Mesenteric fat pad (tissue), 1 donor: ENCODE measurements around the gene CKAP2L. TPM values are rescaled to one million over a fixed set of nuclear protein-coding genes. Genes with fewer than 3 reads are reported as not detected.

Experiments
- total RNA-seq: library from RNA; stranded (reverse); fragmentation: NEBNext Ultra II Directional; extraction: Animal tissue kit (Norgen Biotek cat#: 25700); gene quantifications from one replicate; pipeline ENCODE4 v1.2.1, GENCODE V29; 2021
- donor health status: DM: yes; HTN: yes; CAD: no.

CKAP2L gene
- total RNA-seq, 1 donor from 2014 or later: not detected

Other genes with a start within 250 kb of the CKAP2L start
- 20.3 TPM for gene POLR1B, start 222.1 kb downstream of the CKAP2L start, total RNA-seq
- gene CHCHD5, start 180.0 kb downstream of the CKAP2L start, total RNA-seq: 21.0 TPM
- 46.5 TPM for gene SLC20A1, start 118.7 kb downstream of the CKAP2L start, total RNA-seq
- gene NT5DC4, start 43.6 kb downstream of the CKAP2L start, total RNA-seq: not detected
- not detected for gene IL1A, start 19.9 kb upstream of the CKAP2L start, total RNA-seq
- gene IL1B, start 72.2 kb upstream of the CKAP2L start, total RNA-seq: 8.2 TPM
- gene IL37, start 146.6 kb upstream of the CKAP2L start, total RNA-seq: not detected
- not detected for gene IL36G, start 213.4 kb upstream of the CKAP2L start, total RNA-seq
- gene IL36A, start 240.8 kb upstream of the CKAP2L start, total RNA-seq: not detected